ENCODE data around the gene COPS2. TPM values are rescaled to one million over a fixed set of nuclear protein-coding genes. Genes with fewer than 3 reads are reported as not detected.

The COPS2 gene
- total RNA-seq, 1 experiment from 2014 or later: 88.3 TPM

DNA sequence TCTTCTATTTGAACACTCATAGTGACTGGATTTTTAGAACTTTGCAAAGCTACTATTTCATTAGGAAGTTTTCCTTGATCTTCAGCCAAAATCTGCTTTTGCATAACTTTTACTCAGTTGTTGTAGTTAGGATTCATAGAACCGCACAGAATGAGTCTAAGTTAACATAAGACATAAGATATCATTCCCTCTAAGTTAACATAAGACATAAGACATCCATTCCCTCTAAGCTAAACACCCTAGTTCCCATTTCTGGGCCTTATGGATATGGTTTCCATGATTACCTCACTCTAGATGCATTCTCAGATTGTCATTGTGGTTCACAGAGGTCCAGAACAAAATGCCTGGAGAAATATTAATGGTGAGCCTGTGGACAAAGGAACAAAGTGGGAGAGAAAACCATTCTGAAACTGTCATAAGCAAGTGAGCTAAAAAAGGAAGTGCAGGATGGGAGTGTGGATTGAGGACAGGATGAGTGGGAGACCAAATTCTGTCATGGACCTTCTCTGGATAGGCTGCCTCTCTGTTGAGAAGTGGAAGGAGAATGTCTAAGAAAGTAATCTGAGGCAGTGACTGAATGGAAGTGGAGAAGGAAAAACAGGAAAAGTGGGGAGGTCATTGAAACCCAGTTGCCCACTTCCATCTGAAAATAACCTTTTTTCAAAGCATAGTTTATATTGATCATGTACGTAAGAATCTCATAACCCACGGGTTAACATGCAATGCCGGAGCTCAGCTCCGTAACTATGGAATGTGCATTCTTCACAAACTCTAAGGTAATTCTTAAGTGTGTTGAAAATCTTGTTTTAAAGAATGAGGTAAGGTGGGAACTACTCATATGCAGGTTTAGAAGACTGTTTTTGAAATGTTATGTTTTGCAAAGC, 71.8 kb downstream of the COPS2 start:
- H3K56ac ChIP-seq (ENCODE audit: insufficient read length, low read depth, low read length): no peak overlapping the region
- no peak overlapping the region for H4K91ac ChIP-seq (ENCODE audit: insufficient read length, low read depth, low read length)
- H4K8ac ChIP-seq (replicated peaks; ENCODE audit: insufficient read length, low read depth, low read length): no peak overlapping the region
- H2BK120ac ChIP-seq (ENCODE audit: low read depth, low read length, poor library complexity, severe bottlenecking): no peak overlapping the region
- no peak overlapping the region for H3K9ac ChIP-seq (ENCODE audit: extremely low read depth, insufficient read length, low read length)
- H2BK5ac ChIP-seq (ENCODE audit: insufficient read length, low read length): no peak overlapping the region
- no peak overlapping the region for H3K27ac Mint-ChIP-seq
- H2BK15ac ChIP-seq (ENCODE audit: low read depth, low read length): no peak overlapping the region
- no peaks in the 10 kb centered on the region for H3K36me3 Mint-ChIP-seq (ENCODE audit: insufficient read depth in 1 of 3, low read depth in 3 of 3)
- H2AK5ac ChIP-seq (ENCODE audit: insufficient read length, low read length): no peak overlapping the region
- no peak overlapping the region for H2AFZ ChIP-seq (ENCODE audit: low read length)
- no peak for TF ChIP-seq CTCF (conservative IDR thresholded peaks at IDR 0.05)
- H3K79me1 ChIP-seq (ENCODE audit: insufficient read depth, low read depth, low read length, poor library complexity, severe bottlenecking): no peaks in the 10 kb centered on the region
- H3K4me1 Mint-ChIP-seq: no peaks in the 10 kb centered on the region
- H3K4me3 Mint-ChIP-seq: no peak overlapping the region
- no peak overlapping the region for H2BK12ac ChIP-seq (ENCODE audit: insufficient read length, low read depth, low read length)
- H2BK20ac ChIP-seq (ENCODE audit: low read depth, low read length, poor library complexity, severe bottlenecking): no peak overlapping the region
- H3K4me1 ChIP-seq (ENCODE audit: insufficient read depth, low read length): no peaks in the 10 kb centered on the region
- no peaks in the 10 kb centered on the region for H4K20me1 ChIP-seq (ENCODE audit: control insufficient read depth, insufficient read depth, insufficient read length)
- H3K4ac ChIP-seq (ENCODE audit: low read depth, low read length): no peak overlapping the region
- DNase-seq: no peak
- no peaks in the 10 kb centered on the region for H3K23me2 ChIP-seq (ENCODE audit: insufficient read length, low read depth, low read length, poor library complexity, severe bottlenecking)
- H3K27ac ChIP-seq (ENCODE audit: insufficient read length, low read depth, low read length): no peak overlapping the region
- no peak overlapping the region for H3T11ph ChIP-seq (ENCODE audit: low read length)
- no peak overlapping the region for H4K5ac ChIP-seq (ENCODE audit: insufficient read length, low read depth, low read length)
- no CpG with 5 or more reads among the region's 5 CpGs for WGBS (ENCODE audit: extremely low coverage, insufficient read length, low lambda C conversion rate)
- no peak overlapping the region for H3K18ac ChIP-seq (ENCODE audit: insufficient read length, low read depth, low read length)
- no peak overlapping the region for H3K4me2 ChIP-seq (ENCODE audit: insufficient read depth, insufficient read length, low read length)
- no peaks in the 10 kb centered on the region; the same call in 1 of the 2 replicates for H3K27me3 ChIP-seq (ENCODE audit: insufficient read depth, low read length)
- no peaks in the 10 kb centered on the region for H3K79me2 ChIP-seq (ENCODE audit: insufficient read depth, low read length)
- no peak overlapping the region for H3K14ac ChIP-seq (ENCODE audit: insufficient read depth, low read length)
- no peaks in the 10 kb centered on the region for H3K9me3 ChIP-seq (ENCODE audit: control insufficient read depth, low read depth, low read length)
- H3K9me3 Mint-ChIP-seq: no peaks in the 10 kb centered on the region
- no peaks in the 10 kb centered on the region; the same call in 1 of the 2 replicates for H3K27me3 Mint-ChIP-seq (ENCODE audit: low read depth)
- no peak overlapping the region for H3K23ac ChIP-seq (ENCODE audit: insufficient read length, low read depth, low read length)

All from H9 (cell line).